HG03378 (cell line): Measurements from ENCODE around the gene CYP4F11.
"Not testable (repeated sequence)": the region's sequence is repeated elsewhere in the genome, so short reads cannot be mapped to it uniquely, and the experiment has no call there.

ENCODE experiments used
- ATAC-seq: cut with Tn5 transposase; IDR thresholded peaks from one replicate; pipeline ENCODE4 v1.9.1; 2021; ENCODE audit warnings: mild to moderate bottlenecking, moderate library complexity; ENCODE audit not compliant: unreplicated experiment

CYP4F11 gene

DNA sequence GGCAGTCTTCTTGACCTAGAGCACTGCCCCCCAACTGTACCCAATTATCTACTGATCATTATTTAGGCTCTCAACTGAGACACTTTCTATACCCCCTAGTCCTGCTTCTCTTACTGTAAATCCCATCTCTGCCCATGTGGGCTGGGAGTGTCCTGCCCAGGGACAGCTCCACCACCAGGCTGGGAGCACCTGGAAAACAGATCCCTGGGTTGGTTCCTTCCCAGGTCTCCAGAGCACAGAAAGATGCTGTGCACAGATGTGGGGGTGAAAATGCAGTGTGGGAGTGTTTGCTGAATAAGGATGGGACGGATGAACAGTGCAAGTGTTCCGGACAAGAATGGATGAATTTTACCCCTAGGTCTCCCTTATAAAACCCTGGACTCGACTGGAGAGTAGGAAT, 49.2 kb downstream of the CYP4F11 start:
- no peak for ATAC-seq

DNA sequence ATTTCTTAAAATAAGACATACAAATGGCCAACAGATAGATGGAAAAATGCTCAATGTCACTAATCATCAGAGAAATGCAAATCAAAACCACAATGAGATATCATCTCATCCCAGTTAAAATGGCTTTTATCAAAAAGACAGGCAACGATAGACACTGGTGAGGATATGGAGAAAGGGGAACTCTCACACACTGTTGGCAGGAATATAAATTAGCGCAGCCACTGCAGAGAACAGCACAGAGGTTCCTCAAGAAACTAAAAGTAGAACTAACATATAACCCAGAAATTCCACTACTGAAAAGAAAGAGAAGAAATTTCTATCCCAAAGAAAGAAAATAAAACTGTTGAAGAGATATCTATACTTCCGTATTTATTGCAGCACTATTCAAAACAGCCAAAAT, 51.0 kb downstream of the CYP4F11 start:
- ATAC-seq = not testable (repeated sequence)

DNA sequence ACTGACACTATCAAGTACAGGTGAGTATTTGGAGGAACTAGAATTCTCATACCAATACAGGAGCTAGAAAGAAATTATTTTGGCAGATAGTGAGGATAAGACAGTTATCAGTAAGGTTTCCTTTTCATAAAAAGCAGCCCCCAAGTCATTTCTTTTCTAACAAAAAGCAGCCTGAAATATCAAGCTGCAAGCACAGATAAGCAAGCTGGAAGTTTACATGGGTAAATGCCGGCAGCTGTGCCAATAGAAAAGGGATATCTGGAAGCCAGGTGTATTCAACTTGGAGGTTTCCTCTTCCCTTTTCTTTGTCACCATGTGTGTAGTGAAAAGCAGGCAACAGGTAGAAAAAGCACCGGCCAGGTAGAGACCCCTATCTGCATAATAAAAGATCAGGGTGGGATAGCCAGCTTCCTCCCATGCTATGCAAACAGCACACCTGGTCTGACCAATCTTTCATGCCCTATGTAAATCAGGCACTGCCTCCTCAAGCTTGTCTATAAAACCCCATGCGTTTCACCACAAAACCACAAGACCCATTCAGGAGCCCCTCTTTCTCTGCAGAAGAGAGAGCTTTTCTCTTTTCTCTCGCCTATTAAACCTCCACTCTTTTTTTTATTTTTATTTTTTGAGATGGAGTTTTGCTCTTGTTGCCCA, 59.4 kb downstream of the CYP4F11 start:
- no peak for ATAC-seq

DNA sequence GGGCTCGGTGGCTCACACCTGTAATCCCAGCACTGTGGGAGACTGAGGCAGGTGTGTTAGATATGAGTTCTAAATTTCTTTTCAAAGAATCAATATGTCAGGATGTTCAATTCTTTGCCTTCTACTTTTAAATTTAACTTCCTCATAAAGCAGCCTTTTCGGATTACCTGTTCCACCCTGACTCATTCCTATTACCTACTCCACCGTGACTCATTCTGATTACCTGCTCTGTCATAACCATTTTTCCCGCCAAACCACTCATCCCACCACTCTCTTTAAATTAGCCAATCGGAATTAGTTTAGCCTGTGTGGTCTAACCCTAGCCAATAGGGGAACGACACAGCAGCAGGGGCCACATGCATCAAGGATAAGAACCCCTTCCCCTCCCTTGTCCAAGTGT, 60.6 kb downstream of the CYP4F11 start:
- ATAC-seq = not testable (repeated sequence)

DNA sequence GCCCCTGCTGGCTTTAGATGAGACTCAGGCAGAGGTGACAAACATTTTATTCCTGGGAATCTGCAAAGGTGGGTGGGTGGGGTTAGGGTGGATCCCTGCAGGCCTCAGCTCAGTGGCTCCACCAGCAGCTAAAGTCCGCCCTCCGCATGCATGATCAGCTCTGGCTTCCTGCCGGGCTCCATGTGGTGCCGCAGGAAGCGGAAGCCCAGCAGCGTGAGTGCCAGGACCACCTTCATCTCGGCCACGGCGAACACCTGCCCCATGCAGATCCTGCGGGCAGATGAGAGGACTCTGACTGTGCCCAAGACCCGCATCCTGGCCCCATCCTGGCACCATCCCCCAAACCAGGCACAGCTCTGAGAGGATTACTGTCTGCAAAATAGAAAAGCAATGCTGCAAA, 62.8 kb downstream of the CYP4F11 start:
- ATAC-seq = no peak

DNA sequence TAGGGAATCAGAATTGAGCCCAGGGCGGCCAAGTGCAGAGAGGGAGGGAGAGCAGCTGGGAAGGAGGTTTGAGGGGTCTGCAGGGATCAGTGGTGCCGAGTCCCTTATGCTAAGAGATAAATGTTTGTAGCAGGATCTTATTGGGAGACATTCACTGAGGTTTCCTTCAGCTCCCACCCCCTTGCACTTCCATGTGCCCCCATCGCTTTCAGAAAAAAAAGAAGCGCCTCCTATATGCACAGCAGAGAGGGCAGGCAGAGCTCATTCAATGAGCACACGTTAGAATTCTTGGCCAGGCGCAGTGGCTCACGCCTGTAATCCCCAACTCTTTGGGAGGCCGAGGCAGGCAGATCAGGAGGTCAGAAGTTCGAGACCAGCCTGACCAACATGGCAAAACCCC, 64.5 kb downstream of the CYP4F11 start:
- ATAC-seq = no peak

DNA sequence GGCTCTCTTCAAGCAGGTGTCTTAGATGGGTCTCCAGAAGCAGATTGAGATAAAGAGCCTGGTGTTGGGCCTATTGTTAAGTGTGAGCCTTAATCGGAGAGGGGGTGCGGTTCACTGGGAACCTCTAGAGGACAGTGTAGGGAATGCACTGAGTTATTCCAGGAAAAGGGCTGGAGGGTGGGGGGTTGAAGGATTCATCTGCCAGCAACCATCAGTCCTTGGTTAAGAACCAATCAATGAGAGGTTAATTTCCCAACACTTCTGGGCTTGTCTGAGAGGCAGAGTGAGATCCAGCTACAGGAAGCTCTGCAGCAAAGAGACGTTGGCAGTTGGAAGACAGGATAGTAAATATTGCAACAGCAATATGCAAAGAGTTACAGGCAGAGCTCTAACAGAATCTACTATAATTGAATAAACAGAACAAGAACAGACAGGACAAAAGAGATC, 65.2 kb downstream of the CYP4F11 start:
- no peak for ATAC-seq

DNA sequence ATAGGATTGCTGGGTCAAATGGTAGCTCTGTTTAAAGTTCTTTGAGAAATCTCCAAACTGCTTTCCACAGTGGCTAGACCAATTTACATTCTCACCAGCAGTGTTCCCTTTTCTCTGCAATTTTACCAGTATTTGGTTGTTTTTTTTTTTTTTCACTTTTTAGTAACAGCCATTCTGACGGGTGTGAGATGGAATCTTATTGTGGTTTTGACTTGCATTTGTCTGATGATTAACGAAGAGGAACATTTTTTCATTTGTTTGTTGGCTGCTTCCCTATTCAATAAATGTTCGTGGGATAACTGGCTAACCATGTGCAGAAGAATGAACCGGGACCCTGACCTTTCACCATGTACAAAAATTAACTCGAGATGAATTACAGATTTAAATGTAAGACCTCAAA, 67.7 kb downstream of the CYP4F11 start:
- ATAC-seq = no peak

DNA sequence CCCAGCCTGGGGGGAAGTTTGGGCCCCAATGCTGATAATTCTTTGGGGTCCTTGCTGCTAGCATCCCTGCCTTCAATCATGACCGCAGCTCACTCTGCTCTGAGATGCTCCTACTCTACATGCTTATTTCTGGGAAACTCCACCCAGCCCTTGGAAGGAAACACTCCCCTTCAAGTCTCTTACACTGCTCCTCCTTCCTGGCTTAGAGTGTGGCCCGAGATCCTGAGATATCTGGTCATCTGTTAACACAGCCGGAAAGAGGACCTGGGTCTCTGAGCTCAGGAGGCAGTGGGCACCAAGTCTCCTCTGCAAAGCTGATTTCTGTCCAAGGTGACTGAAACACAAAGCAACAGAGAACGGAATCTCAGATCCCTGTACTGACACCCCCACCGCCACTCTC, 69.5 kb downstream of the CYP4F11 start:
- no peak for ATAC-seq

DNA sequence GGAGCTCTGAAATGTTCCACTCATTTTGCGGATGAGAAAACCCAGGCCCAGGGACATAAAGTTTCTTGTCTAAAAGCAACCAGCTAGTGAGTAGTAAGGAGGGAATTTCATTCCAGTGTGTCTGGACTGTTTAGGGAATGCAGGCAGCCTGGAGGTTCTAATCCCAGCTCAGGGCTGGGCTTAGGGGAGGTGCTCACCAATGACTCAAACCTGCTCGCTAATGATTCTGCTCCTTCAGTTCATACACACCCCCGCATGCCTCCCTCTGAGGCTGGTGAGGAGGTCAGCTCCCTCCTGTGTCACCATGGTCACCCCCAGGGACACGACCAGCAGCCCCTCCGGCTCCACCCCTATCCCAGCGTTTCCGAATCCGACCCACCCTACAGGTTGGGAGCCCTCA, 71.1 kb downstream of the CYP4F11 start:
- ATAC-seq = no peak

DNA sequence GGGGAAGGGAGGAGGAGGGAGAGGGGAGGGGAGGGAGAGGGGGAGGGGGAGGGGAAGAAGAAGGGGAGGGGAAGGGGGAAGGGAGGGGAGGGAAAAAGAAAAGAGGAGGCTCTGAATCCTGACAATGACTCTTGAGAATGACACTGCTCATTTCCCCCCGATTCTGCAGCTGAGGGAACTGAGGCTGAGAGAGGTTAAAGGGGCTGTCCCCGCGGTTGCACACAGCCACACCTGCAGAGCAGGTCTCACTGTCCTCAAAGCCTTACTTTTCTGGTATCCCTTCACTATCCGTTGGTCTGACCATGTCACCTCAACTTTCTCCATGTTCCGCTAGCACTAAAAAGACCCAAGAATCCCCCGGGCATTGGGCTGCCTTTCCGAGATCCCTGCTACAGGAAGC, 71.9 kb downstream of the CYP4F11 start:
- no peak for ATAC-seq
